Fibroblast of the conjunctiva (primary cell): Measurements from ENCODE around the gene ERBB4.

Experiments used
- DNase-seq: peaks from one replicate; pipeline ENCODE4 v3.0.0-alpha.2; 2010; ENCODE audit warnings: low read depth

The ERBB4 gene

DNA sequence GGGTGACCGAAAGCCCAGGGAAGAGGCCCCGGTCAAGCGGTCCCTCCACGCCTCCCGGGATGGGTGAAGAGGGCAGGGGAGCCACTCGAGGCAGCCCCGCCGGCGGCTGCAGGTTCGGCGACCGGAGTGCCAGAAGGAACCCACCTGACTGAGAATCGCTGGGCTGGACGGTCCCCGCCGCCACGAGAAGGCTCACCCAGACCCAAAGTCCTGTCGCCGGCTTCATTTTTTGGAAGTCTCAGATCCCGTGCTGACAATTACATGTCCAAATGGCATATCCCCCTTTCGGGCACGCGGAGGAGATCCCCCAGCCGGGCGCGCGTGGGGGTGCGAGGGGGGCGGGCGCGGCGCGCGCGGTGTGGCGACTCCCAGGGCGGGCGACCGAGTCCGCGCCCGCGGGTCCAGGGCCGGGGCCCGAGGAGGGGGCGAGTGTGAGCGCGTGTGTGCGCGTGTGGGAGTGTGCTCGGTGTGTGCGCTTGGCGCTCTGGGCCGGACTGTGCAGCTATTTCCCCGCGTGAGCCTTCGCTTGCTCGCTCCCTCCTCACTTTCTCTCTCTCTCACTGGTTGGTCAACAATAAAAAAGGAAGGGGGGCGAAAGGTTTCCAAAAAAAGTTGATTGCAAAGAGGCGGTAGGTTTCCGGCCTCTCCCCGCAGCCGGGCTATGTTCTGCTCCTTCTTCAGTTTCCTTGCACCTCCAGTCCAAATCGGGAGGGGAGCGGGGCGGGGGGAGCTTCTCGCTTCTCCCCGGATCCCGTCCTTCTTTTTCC, at the start of gene ERBB4:
Gene ERBB4, minus strand, starts transcription at position 498 of the 767 bp plus-strand sequence. Its CDS starts 272 bp downstream, at position 226.
- no peak for DNase-seq

DNA sequence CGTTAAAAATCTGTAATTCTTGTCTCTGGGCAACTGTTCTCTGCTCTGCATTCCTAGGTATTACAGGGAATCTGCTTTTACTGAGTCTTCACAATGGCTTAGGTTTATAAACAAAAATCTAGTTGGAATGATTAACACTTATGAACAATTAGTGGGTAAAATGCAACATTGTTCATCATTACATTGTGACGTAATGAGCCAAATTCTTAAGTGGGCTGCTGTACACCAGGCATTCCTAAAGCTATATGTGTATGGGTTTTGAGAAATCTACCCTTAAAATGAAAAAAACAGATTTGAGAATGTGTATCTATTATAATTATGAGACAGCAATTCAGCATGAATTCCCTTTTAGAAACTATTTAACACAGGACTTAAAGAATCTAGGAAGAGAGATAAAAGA, 41.5 kb upstream of the ERBB4 start:
- DNase-seq = no peak

DNA sequence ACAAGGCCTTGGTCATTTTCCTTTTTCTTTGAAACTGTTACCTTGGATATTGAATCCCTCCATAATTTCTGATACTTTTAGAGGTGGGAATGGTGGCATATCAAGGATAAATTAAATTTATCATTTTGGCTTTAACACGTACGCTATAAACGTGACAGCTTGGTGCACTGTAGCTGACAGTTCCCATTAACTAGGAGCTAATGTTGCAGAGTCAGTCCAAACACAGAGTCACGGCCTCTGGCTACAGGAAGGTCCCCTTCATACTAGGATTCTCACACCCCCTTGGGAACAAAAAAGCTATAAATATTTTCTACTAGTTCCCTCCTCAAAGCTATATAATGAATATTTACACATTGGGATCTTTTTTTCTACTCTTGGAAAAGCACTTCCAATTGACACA, 17.7 kb upstream of the ERBB4 start:
- no peak for DNase-seq

DNA sequence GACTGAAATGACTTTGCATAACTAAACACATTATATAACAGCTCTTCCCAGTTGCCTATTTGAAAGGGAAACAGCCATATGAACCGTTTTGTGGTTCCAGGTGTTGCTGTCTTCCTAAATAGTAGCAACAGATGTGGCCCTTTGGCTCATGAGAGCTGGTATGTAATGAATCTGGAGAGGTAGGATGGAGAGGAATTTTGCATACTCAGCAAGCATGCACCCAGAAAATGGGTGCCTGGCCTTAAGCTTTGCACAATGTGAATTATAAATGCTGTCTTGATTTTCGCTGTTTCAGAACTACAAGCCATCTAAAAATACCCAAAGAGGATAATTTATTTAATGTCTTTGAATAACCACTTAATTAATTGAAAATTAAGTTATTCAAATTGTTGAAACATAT, 15.6 kb upstream of the ERBB4 start:
- no peak for DNase-seq

DNA sequence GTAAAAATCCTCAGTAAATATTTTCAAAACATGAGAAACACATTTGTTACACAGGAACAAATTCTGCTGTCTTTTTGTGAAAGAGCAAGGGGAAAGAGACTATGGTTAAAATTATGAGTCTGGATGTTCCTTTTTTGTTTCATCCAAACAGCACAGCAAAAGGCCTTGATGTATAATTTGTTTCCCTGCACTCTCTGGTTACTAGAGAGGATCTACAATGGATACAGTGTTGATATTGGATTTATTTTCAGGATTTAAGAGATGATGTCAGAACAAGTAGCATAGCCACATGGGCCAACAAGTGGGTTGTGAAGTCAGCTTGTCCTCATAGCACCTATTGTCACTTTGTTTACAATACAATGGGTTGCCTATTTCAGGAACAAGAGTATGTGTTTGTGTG, 11.3 kb upstream of the ERBB4 start:
- no peak for DNase-seq

DNA sequence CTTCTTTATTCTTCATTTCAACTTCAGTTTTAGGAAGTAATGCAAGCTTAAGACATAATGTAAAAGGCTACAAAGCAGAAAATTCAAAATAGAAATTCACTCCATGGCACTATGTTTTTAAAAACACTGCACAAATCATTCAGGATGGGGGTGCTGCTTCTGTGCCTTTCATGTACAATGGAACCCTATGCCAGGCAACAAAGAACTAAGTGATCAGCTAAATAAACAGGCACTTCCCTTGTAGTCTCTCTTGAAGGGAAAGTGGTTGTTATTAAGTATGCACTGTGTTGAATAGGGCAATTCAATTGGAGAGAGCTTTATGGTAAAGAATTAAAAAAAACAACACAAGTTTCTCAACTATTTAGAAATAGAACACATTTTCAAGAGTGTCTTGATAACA, 10.9 kb upstream of the ERBB4 start:
- DNase-seq = no peak

DNA sequence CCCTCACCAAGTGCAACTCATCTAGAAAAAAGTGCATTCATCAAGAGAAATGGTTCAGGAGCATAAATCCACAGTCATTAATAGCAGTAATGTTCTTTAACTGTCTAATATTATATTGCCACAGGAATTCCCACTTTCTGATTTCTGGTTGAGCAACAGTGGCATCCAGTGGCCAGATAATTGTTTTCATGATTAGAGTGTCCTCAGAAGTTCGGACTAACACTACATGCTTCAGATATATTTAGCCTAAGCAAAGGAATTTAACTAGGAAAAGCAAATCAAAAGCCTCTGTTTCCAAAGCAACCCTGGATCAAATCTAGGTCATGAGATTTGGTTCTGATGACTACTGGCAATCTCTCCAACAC, 9.8 kb upstream of the ERBB4 start:
- DNase-seq = peak; percentile 16

DNA sequence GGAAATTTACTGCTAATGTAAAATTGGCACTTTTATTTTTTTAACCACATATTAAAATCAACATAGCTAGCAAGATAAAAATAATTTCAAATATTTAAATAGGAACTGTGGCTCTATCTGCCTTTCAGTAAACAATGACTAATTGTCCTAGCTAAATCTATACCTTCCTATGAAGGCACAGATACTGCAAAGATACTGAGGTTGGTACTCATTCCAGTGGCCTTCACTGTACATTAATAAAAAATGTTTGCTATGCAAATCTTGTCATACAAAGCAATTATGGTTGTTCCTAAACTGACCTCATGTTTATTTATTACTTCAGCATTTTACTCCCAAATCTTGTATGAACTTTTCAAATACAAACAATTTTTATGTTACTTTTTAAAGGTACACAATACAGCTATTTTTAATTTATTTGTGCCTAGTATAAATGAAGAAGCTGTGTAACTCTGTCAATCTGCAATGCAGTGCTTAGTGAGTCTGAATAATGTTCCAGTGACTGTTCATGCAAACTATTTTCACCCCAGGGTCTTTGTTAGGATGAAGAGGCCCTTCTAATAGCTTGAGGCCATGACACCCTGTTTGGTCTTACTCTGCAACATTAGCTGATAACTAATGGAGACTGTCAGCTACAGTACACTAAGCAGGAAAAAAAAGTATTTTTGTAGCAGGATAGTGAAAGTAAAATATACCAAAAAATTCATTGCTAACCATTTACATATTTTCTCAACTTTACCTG, 9.3 kb upstream of the ERBB4 start:
- DNase-seq = no peak

DNA sequence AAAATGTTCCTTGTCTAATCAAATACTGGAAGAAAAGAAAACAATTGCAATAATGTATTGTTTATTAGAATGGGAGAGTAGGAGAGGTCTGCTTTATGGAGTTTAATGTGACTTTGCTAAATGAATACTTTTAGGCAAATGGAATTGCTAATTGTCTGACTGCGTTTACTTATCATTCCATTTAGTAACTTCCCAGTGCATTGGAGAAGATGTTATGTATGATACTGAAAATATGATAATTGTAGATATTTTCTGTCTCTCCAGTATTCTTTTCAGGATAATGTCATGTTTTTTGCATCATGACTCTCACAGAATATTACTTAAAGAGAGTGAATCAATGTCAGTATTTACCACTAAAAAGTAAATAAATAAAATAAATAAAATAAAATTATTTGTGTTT, 8.1 kb upstream of the ERBB4 start:
- DNase-seq = no peak

DNA sequence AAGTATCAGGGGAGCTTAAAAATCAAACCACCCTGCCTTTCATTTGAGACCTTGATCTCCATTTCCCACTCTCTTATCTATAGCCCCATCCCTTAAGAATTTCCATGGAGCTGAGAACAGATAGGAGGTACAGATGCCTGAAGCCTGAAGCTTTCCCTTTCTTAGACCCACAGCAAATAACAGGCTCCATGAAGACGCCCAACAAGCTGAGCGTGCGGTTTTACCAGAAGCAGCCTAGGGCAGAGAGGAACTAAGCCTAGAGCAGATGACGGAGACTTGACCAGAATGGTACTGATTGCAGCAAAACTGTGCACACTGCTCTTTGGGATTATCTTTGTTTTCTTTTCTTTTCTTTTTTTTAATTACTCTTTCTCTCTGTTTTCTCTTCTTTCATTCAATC, 1.7 kb upstream of the ERBB4 start:
- no peak for DNase-seq

DNA sequence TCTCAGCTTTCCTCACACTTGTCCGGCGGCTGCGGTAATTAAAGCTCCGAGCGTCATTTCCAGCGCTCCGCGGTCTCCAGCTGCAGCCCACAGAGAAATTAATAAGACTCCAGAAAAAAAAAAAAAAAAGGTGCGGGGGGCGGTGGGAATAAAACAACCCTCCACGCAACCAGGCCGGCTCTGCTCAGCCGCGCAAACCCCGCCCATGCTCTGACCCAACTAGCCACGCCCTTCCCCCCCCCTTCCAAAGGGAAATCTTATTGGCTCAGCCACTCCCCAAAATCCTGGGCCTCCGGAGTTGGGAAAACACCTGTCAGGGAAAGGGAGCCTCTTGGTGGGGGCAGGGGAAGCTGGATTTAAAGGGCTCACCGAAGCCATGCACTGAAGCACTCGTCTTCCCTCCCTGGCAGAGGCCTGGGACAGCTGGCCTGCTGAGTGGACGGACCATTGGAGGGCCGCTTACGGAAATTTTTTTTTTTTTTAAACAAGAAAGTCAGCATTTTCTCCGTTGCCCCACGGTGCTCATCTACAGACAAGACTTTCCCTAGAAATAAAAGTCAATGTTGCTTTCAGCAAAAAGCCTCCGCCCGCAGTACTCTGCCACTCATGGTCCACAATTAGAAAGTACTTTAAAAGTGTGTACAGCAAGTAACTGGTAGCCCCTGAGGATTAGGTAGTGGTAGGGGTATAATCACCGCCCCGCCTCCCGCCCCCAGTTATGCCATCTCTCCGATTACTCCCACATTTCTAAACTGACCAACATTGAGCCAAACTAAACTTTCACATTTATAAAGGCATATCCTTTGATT, 674 bp upstream of the ERBB4 start:
- no peak for DNase-seq

DNA sequence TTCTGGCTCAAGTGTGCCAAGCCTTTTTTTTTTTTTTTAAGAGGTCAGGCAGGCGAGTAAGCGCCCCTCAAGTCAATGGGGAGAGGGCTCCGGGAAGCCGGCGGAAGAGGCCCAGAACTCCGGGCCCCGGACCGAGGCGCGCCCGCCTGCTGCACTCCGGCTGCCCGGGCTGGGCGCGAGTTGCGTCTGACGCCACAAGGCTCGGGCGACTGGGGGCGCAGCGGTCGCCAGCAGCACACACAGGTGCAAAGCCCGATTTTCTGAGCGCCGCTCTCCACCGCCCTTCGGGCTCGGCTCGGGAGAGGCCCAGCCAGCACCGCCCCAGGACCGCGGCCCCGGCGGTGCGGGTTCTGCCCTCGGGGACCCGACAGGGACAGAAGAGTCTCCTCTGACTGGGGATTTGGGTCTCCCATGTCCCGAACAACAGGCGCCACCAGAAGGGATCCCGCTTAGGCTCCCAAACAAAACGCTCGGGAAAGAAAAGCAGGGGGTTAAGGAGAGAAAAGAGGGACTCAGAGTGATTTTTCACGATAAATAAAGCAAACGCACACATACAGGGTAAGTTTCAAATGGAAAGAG, 787 bp downstream of the ERBB4 start:
- no peak for DNase-seq

DNA sequence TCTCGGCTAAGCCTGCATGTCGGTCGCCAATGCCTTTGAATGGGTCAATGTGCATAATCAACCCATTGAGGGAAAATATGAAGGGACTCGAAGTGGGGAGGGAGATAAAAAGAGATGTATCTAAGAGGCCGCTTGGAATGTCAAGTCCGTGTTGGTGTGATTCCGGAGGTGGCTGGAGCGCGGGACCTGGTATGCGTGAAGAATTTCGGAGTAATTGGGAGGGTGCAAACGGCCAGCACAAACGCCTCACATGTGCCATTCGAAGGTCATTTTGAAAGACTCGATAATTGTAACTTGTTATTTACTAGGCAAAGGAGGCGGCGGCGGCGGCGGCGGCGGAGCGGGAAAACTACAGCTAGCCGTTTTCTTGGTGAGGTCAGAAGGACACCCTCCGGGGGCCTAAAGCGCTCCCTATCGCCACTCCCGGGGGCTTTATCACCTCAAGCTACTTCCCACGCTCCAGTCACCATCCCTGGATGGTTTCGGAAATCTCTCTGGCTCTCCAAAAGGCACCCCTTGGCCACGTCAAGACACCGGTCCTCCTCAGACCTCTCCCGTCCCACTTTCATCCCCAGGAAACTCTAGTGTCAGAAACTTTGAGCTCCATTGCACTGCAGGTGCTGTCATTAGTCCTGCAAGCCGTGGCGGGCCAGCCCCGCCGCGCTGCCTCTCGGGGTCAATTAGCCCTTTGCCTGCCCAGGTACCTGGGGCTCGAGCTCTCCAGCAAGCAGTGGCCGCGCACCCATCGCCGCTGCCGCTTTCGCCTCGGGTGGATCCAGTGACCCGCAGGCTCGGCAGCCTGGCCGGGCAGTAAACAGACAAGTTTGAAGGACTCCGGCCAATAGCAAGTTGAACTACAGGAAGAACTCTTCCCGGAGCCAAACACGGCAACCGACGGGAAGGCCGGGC, 1.5 kb downstream of the ERBB4 start:
- DNase-seq = no peak

DNA sequence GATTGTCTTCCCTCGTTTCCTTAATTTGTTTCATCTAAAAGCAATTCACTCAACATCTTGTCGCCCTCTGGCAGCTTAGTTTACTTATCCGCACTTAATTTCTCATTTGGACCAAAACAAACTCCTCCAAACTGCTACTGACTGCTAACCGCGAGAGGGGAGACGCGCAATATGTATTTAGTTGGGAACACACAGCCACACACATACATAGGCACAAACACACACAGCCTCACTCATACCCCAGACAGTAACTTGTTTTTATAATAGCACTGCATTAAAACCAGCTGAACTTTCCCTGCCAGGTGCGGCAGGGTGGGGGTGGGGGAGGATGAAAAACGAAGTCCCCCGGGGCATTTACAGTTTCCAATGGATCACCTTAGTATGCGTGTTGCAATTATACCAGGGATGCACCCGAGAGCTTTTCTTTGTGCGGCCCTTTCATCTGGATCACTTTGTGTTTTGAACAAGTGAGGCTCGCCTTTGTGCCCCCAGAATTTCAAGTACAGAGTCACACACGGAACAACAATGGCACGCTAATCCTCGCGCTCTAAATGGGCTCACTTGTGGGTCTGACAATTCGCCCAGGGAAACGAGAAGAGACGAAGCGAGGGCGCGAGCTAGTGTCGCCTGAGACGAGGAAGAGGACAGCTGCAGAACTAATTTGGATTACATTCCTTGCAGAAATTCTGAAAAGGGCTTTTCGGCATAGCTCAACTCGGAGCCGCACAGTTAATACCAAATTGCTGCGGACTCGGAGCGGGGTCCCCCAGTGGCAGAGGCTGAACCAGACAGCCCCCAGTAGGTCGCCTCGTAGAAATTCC, 2.4 kb downstream of the ERBB4 start:
- DNase-seq = no peak

DNA sequence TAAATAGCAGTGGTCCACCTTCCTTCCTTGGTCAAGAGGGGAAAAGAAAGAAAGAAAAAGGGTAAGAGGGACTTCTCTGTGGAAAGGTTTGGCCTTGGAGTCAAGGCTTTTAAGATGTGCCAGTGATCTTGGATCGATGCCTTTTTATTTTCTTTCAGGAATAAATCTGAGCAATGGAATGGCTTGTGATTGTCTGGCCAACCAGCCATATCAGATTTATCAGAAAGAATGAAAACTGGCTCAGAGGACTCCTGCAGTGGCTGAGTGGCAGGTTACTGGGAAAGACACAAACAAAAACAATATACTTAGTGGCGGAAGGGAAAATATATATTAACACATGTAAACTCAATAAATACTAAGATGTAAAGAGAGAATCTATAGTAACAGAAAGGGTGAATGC, 4.3 kb downstream of the ERBB4 start:
- DNase-seq = no peak

DNA sequence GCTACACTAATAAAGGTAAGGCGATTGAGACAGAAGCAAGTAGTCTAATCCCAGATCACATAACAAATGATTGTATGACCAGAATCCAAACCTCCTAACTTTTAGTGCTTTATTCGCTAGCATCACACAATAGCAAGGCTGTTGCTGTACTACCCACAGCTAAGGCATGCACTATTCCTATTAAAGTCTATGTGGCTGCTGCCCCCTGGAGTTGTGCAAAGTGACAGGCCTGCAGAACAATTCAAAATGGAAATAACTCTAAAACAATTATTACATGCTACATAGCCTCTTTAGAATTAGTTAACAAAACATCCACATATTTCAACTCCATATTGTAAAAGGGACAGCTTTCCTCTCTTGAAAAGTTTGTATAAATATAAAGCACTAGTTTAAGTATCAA, 6.0 kb downstream of the ERBB4 start:
- DNase-seq = no peak

DNA sequence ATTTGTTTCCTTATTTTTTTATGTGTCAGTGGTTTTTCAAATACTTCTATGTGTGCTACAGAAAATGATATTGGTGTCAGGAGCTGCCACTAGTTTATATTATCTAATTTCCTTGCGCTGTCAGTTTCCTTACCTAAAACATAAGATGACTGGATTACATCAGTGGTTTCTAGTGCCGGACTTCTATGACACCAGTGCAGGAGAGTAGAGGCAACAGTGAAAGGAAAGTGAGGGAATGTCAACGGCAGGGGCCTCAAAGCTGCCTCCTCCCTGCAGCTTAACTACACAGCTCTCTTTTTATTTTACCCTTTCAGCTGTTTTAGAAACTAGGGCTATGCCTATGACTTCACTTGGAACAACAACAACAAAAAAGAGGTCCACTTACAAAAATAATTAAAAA, 6.5 kb downstream of the ERBB4 start:
- DNase-seq = no peak

DNA sequence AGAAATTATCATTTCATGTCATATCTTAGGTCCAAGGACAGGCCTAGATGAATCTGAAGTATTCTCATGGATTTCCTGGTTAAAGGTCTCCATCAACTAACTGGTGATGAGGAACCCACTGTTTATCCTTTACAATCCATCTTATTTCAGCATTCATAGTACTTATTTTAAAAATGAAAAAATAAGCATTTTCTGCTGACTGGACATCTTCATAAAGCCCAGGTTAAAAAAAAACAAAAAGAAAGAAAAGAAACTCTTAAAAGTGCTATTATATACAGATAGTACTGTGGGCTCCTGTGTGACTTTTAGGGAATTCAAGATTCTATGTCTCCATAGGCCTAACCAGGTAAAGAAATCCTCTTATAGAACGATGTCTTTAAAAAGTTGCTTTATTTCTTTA, 7.1 kb downstream of the ERBB4 start:
- DNase-seq = no peak

DNA sequence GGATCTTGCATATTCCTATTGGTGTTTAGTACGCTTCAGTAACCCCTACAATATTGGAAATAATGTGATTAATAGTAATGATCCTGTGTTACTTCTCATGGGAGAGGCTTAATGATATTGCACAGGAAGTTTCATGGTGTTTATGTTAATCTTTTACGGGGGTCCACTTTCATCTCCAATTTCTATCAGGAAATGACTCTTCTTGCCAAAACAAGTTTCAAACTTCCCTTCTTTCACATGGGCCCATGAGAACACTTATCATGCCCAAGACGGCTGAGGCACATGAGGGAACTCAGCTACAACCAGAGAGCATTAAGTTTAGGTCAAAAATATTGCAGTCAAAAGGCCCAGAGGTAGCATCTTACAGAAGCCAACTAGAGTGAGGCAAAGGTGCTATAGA, 7.6 kb downstream of the ERBB4 start:
- DNase-seq = no peak

DNA sequence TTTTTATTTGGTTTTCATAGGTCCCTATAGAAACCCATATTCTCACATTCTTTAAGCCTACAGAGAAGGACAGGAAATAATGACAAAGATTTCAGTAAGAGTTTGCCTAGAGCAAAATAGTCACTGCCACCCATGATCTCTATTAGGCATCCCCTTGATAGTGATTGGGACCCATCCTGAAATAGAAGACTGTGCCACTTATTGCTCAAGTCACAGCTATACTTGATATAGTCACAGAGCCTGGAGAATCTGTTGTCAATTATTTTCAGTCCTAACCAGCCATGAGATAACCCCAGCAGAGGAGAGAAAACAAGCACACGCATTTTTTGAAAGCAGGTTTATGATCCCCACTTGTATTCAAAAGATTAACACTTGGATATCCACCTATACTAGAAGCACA, 8.2 kb downstream of the ERBB4 start:
- no peak for DNase-seq
